HEK293T (cell line): ENCODE data around the gene ERC2.

Experiments
- ARNT ChIP-seq: fragments of 450-650 bp; IDR thresholded peaks from 2 replicates; pipeline ENCODE4 v1.6.1; 2017; ENCODE audit warnings: mild to moderate bottlenecking
- BHLHE40 ChIP-seq: fragments of 450-650 bp; IDR thresholded peaks from 2 replicates; pipeline ENCODE4 v1.6.1; 2016; ENCODE audit warnings: mild to moderate bottlenecking, moderate library complexity, borderline replicate concordance
- CTBP1 ChIP-seq: fragments of 450-650 bp; IDR thresholded peaks from 2 replicates; pipeline ENCODE4 v1.6.1; 2016; ENCODE audit warnings: borderline replicate concordance
- ELF4 ChIP-seq: fragments of 450-650 bp; IDR thresholded peaks from 2 replicates; pipeline ENCODE4 v1.6.1; 2017; ENCODE audit warnings: antibody characterized with exemption
- FOXA1 ChIP-seq: fragments of 450-650 bp; IDR thresholded peaks from 2 replicates; pipeline ENCODE4 v1.6.1; 2016; ENCODE audit warnings: mild to moderate bottlenecking
- FOXK2 ChIP-seq: fragments of 450-650 bp; IDR thresholded peaks from 2 replicates; pipeline ENCODE4 v1.6.1; 2016; ENCODE audit warnings: mild to moderate bottlenecking
- FOXM1 ChIP-seq: fragments of 450-650 bp; IDR thresholded peaks from 2 replicates; pipeline ENCODE4 v1.6.1; 2017; ENCODE audit warnings: mild to moderate bottlenecking, borderline replicate concordance
- L3MBTL2 ChIP-seq: fragments of 450-650 bp; conservative IDR thresholded peaks from 2 replicates; pipeline ENCODE4 v1.6.1; 2016; ENCODE audit warnings: mild to moderate bottlenecking
- LEF1 ChIP-seq: fragments of 450-650 bp; IDR thresholded peaks from 2 replicates; pipeline ENCODE4 v1.6.1; 2017; ENCODE audit warnings: mild to moderate bottlenecking, borderline replicate concordance
- NFRKB ChIP-seq: fragments of 450-650 bp; IDR thresholded peaks from 2 replicates; pipeline ENCODE4 v1.6.1; 2016; ENCODE audit warnings: mild to moderate bottlenecking, moderate library complexity
- SP1 ChIP-seq: fragments of 450-650 bp; IDR thresholded peaks from 2 replicates; pipeline ENCODE4 v1.6.1; 2017
- SUZ12 ChIP-seq: fragments of 450-650 bp; IDR thresholded peaks from 2 replicates; pipeline ENCODE4 v1.6.1; 2016; ENCODE audit warnings: mild to moderate bottlenecking
- TARDBP ChIP-seq: fragments of 450-650 bp; IDR thresholded peaks from 2 replicates; pipeline ENCODE4 v1.6.1; 2016

GRCh38 chr3:56005196-56005805 lies 463.0 kb downstream of the ERC2 start:
- no peak for TF ChIP-seq SUZ12
- no peak for TF ChIP-seq LEF1
- TF ChIP-seq ARNT, result no peak
- no peak for TF ChIP-seq L3MBTL2
- TF ChIP-seq SP1, result no peak
- TF ChIP-seq FOXM1, result no peak
- no peak for TF ChIP-seq ELF4
- no peak for TF ChIP-seq FOXA1
- TF ChIP-seq NFRKB, result no peak
- no peak for TF ChIP-seq TARDBP
- TF ChIP-seq CTBP1, result no peak
- TF ChIP-seq BHLHE40, result no peak
- TF ChIP-seq FOXK2, result no peak
